ACHN (cell line): ENCODE measurements around the gene CRACR2A.

Experiments used
- DNase-seq: peaks from one replicate; pipeline ENCODE4 v3.0.0-alpha.2; 2015
- in situ Hi-C: cut with HindIII; loops from 2 replicates; pipeline ENCODE4 v1.10.0; 2017; ENCODE audit warnings: low sequenced_read_pairs, low pct_ligation_motif_present, low pct_unique_long_range_greater_than_20kb

Gene CRACR2A

GRCh38 chr12:3632754-3633153 lies 120.2 kb downstream of the CRACR2A start:
- DNase-seq, result no peak
- in situ Hi-C loops, result no loop called here

GRCh38 chr12:3632256-3632655 lies 120.7 kb downstream of the CRACR2A start:
- in situ Hi-C loops, result no loop called here
- DNase-seq, result no peak

GRCh38 chr12:3631759-3632158 lies 121.2 kb downstream of the CRACR2A start:
- no peak for DNase-seq
- in situ Hi-C loops, result no loop called here

GRCh38 chr12:3631272-3631637 lies 121.7 kb downstream of the CRACR2A start:
- no peak for DNase-seq
- in situ Hi-C loops, result no loop called here

GRCh38 chr12:3630621-3631271 lies 122.2 kb downstream of the CRACR2A start:
- in situ Hi-C loops, result no loop called here
- no peak for DNase-seq

- no peak for DNase-seq
- in situ Hi-C loops, result no loop called here
Measured at GRCh38 chr12:3630111-3630510, 122.8 kb downstream of the CRACR2A start.

GRCh38 chr12:3629057-3629830 lies 123.7 kb downstream of the CRACR2A start:
- DNase-seq, result no peak
- in situ Hi-C loops, result no loop called here

- in situ Hi-C loops, result no loop called here
- DNase-seq, result no peak
Measured at GRCh38 chr12:3628629-3629028, 124.3 kb downstream of the CRACR2A start.

- no peak for DNase-seq
- in situ Hi-C loops, result no loop called here
Measured at GRCh38 chr12:3627336-3627735, 125.6 kb downstream of the CRACR2A start.

GRCh38 chr12:3624273-3624672 lies 128.6 kb downstream of the CRACR2A start:
- no peak for DNase-seq
- in situ Hi-C loops, result no loop called here

- in situ Hi-C loops, result no loop called here
Measured at GRCh38 chr12:3622822-3623690, 129.9 kb downstream of the CRACR2A start.

GRCh38 chr12:3622021-3622821 lies 130.7 kb downstream of the CRACR2A start:
- in situ Hi-C loops, result no loop called here
- DNase-seq, result no peak

More at GRCh38 chr12:3622822-3623690, 129.9 kb downstream of the CRACR2A start:
- DNase-seq, result no peak

GRCh38 chr12:3620856-3621255 lies 132.1 kb downstream of the CRACR2A start:
- in situ Hi-C loops, result no loop called here

GRCh38 chr12:3617565-3617964 lies 135.3 kb downstream of the CRACR2A start:
- in situ Hi-C loops, result no loop called here
- DNase-seq, result no peak

More at GRCh38 chr12:3620856-3621255, 132.1 kb downstream of the CRACR2A start:
- DNase-seq, result no peak

- in situ Hi-C loops, result no loop called here
- DNase-seq, result no peak
Measured at GRCh38 chr12:3615862-3616261, 137.0 kb downstream of the CRACR2A start.

- no peak for DNase-seq
- in situ Hi-C loops, result no loop called here
Measured at GRCh38 chr12:3614806-3615466, 138.0 kb downstream of the CRACR2A start.

GRCh38 chr12:3613641-3614395 lies 139.1 kb downstream of the CRACR2A start:
- DNase-seq, result no peak
- in situ Hi-C loops, result no loop called here
